NCI-H1092 treated with DMSO at 0.1 percent for 48 hours (cell line): ENCODE data around the gene CCM2.
A peak's percentile ranks its signal among the peaks of the same experiment; 100 is the strongest.

ENCODE experiments used
- DNase-seq: peaks from one replicate; lab custom pipeline; 2025; lab: John Stamatoyannopoulos, UW

The CCM2 gene

DNA sequence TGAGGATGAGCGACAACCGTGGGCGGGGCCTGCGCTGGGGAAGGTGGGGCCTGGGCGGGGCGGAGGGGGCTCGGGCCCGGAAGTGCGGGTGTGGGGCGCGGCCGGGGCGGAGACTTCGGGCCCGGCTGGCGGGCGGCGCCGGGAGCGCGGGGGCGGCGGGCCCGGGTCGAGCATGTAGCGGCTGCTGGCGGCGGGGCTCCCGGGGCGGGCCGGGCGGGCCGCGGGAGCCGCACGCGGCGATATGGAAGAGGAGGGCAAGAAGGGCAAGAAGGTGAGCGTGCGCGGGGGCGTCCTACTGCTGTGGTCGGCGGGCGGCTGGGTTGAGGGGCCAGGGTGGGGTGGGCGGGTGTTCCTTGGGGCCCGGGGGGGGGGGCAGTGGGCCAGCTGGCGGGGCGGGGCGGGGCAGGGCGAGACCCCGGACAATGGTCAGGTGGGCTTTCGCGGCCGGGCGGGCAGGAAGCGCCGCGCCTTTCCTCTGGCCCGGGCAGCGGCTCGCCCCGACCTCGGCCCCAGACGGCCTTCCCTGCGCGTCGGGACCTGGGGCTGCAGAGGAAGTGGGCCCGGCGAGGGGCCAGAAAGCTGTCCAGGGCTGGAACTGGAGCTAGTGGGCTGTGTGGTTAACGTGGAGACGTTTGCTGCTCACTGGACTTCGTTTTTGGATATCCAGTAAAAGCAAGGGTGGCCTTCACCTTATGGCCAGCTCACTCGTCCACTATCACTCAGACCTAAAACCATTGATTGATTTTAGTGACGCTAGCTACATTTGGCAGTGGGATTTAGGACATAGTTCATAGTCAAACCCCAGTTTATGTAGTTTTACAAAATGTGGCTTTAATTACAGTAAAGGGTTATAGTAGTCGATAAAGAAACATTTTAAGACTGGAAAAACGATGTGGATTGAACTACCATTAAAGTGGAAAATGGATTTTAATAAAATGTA lies at the start of gene CCM2:
TSS of gene CCM2 (plus strand) at position 109 of the 940 bp plus-strand sequence. CDS start at position 242, 133 bp downstream.
- peak; percentile 63 for DNase-seq

DNA sequence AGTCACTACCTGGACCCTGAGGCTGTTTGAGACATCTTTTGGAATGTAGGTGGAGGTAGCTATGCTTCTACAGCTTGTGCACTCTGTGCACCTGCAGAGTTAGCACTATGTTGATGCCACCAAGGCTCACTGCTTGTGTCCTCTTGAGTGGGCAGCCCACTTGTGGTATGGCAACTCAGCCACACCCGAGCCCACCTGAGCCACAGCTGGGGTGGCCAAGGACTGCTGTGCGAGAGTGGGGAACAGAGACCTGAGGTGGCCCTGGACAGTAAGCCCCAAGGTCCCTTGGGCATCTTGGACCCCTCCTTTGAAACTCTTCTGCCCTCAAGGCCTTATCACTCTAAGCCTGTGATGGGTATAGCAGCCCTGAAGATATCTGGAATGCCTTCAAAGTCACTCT lies 46.8 kb upstream of the CCM2 start:
- no peak for DNase-seq

DNA sequence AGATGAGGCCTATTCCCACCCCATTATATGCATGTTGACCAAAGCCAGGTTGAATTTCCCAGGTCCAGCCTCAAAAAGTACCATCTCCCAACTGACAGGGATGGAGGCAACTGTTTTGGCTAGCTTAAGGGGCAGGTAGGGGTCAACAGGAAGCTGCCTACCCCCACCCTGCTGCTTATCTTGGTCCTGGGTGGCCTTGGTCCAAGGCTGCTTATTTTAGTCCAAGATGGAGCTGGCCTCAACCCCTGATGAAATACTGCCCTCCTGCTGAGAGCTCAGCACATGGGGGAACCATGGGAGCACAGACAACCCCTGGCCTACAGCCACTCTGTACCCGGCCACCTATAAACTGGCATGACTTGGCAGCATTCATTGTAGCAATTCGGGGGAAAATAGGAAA lies 44.3 kb upstream of the CCM2 start:
- DNase-seq: no peak

DNA sequence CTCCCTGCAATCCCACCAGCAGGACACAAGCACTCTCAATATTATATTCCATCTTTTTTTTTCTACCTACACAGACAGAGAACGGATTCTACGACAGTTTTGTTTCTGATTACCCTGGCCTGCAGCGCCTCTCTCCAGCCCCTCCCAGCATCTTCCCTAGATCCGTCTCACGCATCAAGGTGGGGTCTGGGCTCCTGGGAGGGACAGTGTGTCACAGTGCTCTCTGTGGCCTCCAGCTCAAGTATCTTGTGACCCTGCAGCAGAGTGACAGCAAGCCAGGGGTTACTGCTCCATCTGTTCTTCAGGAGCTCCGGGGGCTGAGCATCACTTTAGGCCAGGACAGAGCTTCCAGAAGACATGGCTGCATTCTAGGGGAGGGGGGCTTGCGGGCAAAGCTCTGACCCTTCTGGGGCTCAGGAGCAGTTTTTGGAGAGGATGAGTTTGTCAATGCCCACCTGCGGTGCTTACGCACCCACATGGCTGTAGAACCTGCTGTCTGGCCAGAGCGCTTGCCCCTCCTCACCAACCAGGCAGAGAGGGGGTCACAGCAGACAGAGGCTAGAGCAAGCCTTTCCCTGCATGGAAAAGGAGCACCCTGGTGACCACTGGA lies 43.7 kb upstream of the CCM2 start:
- DNase-seq: no peak

DNA sequence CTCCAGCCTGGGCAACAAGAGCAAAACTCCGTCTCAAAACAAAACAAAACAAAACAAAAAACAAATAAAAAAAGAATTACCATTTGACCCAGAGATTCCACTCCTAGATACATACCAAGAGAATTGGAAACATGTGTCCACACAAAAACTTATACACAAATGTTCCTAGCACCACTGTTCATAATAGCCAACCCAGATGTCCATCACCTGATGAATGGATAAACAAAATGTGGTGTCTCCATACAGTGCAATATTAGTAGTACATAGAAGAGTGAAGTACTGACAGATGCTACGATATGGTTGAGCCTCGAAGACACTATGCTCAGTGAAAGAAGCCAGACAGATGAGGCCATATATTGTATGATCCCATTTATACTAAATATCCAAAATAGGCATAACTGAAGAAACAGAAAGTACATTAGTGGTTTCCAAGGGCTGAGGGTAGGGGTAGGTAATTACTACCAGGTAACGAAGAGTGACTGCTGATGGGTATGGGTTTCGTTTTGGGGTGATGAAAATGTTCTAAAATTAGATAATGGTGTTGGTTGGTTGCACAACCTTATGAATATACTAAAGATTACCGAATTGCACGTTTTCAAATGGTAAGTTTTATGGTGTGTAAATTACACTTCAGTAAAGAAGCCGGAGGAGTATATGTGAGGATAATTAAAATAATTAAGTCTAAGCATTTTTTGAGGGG lies 41.2 kb upstream of the CCM2 start:
- DNase-seq: no peak

DNA sequence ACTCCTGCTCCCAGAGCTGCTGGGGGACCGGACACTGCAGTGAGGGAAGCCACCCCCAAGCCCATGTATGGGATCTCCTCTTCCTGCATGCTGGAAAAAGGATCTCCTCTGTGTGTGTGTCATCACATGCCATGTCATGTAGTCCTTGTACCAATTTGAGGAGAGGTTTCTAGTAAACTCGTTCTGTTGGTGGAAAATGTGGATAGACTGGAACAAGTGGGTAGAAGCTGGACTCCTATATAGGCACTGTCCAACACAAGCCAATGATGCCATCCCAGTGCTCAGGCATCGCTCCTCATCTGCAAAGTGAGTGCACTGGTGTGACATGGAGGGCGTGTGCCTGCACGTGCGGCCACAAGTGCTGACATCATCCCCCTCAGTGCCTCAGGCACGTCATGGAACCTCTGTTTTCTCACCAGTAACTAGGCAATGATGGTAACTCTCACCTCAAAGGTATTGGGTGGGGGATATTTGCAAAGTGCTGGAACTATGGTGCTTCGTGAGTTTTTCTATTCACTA lies 40.5 kb upstream of the CCM2 start:
- DNase-seq: no peak

DNA sequence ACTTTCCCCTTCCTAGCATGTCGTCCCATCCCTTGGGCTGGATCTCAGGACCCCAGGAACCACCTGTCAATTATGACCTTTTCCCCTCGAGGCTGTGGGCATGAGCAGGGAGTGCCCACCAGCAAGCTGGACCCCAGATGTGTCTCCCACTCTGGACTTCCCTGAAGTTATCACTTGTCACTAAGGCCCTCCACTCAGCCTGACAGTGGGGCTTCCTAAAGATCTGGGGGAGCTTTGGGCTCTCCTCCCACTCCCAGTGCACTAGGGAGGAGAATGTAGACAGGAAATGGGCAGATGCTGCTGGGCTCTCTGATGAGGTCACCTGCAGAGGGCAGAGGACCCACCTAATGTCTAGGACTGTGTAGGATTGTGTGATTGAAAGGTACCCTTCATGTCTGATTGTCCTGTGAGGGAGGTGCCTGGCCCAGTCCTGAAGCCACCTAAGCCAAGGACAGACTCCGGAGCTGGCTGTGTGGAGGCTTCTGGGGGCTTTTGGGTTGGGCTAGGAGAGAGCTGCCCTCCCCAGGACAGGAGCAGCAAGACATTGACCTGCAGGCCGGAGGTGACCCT lies 39.9 kb upstream of the CCM2 start:
- DNase-seq: no peak

DNA sequence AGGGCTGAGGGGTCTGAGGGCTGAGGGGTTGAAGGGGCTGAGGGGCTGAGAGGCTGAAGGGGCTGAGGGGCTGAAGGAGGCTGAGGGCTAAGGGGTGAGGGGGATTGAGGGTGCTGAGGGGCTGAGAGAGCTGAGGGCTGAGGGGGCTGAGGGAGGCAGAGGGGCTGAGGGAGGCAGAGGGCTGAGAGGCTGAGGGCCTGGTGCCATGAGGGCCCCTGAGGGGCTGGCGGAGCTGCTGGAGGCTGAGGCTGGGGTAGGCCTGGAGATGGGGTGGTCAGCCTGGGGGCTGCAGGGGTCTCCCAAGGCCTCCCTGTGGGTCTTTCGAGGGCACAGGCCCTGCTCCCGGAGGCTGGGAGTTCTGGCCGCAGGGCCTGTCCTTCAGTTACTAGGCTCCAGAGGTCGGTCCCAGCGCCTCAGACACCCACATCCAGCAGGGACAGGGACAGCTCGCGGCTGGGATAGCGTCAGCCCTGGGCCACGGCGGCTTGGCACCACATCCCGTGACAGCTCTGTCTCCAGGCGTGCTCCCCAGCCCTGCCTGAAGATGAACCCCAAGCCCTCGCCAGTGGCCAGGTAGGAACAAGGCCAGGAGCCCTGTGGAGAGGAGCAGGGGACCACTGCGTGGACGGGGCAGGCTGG lies 38.0 kb upstream of the CCM2 start:
- no peak for DNase-seq

DNA sequence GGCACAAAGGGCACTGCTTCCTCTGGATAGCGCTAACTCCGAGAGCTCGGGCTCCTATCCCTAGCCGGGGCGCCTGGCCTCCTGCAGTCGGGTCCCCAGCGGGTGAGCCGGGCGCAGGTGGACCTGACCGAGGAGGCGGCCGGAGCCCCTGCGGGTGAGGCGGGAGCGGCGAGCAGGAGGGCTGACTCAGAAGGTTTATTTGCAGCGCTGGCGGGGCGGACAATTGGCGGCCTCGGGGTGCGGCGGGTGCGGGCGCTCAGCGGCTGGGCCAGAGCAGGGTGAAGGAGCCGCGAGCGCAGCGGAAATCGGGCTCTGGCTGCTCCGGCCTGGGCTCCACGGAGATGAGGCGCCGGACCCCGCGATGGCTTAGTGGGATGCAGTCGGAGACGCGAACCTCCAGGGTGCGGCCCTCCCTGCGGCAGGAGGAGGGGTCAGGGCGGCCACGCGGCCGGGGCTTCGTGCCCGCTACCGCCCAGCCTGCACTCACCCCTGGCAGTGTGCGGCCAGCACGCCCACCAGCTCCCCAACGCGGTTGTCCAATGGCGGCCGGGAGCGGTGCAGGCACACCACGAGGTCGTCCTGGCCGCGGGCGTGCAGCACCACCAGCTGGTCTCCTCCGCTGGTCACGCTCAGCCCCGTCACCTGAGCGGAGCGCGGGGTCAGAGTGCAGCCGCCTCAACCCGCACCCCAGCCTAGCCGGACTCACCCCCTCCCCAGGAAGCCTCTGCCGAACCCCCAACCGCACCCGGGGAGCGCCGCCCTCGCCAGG lies 37.3 kb upstream of the CCM2 start:
- DNase-seq: peak; percentile 24

DNA sequence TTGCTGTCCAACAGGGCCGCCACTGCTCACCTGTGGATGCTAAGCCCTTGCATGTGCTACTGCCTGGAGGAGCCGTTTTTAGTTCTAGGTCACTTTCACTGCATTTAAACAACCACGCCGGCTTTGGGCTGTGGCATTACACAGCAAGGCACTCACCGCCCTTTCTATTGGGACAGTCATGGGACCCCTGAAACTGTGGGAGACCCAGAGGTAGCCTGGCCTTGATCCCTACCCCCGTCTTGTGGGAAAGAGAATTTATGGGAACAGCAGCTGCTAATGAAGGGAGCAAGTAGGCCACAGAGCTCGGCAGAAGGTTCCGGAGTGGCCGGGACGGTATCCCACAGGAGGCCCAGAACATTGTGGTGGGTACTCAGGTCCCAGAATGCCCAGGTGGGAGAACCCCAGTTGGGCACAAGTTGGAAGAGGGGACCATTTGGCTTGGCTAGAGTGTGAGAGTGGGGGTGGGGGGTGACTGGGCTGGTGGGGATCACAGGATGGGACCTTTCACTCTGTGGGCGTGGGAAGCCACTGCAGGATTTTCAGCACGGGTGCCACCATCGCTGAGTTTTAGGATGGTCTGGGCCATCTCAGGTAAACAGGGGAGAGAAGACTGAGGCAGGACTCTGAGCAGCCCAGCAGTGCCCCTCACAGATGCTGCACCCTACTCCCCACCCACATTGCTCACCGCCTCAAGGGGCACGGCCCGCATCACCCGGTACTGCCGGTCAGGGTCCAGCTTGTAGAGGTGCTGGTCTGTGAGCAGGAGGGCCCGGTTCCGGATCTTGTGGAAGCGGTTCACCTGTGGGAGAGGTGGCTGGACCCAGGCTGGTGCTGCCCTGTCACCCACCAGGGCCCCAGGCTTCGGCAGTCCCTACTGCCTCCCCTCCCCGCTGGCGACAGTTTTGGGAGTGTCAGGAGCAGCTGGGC lies 36.4 kb upstream of the CCM2 start:
- no peak for DNase-seq

DNA sequence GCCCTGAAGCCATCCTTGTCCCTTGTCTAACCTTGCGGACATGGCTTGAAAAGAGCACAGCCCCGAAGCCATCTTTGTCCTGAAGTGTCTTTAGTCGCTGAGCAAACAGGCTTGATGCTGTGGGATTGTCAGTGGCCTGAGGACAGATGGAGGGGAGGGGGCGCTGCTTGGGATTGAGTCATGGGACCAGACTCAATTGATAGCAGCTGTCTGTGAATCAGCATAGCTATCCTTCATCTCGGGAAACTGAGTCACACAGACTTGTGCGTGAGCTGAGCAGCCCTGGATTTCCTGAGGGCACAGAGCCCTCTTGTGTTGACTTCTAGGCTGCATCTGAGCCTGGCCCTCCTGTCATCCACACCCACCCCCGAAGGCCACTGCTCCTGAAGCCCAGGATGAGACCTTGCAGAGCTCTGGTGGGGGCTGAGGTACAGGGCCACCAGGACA lies 35.6 kb upstream of the CCM2 start:
- DNase-seq: no peak

DNA sequence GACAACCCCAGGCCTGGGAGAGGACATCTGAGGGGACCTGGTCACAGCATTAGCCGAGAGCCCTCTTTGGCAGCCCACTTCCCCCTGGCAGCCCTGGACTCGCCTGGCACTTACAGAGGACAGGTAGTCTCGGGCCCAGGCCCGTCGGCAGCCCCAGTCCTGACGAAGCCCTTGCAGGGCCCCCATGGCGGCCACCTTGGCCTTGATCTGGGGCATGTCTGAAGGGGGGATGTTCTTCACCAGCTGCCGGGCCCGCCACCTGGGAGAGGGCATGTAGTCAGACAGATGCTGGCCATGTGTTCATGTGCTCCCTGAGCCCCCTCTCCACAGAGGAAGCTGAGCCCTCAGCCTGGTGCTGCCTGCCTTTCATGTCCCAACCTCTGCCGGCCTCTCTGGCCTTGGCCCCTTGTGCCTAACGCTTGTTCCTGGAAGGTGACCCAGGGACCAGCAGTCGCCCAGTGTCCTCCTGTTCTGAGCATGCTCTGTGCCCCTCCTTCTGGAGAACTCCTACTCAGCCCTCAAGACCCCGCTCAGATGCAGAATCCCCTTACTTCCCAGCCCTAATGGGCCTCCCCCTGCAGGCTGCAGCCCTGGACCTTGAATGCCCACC lies 35.1 kb upstream of the CCM2 start:
- DNase-seq: no peak

DNA sequence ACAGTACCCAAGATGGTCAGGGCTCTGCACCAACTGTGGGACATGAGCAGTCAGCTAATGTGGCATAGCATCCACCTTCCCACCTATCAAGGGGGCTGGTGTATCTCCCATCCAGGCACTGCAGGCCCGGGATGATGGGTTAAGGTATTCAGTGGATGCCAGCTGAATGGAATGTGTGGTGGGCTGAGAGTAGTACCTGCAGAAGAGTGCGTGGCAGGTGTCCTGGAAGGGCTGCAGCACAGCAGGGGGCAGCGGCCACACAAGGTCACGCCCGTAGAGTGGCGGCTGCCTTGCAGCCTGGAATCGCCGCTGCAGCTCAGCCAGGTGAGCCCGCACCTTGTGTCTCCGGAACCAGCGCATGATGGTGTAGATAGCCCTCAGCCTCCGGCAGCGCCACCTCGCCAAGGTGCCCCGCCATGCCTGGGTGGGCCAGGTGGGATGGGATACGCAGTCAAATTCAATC lies 34.5 kb upstream of the CCM2 start:
- no peak for DNase-seq

DNA sequence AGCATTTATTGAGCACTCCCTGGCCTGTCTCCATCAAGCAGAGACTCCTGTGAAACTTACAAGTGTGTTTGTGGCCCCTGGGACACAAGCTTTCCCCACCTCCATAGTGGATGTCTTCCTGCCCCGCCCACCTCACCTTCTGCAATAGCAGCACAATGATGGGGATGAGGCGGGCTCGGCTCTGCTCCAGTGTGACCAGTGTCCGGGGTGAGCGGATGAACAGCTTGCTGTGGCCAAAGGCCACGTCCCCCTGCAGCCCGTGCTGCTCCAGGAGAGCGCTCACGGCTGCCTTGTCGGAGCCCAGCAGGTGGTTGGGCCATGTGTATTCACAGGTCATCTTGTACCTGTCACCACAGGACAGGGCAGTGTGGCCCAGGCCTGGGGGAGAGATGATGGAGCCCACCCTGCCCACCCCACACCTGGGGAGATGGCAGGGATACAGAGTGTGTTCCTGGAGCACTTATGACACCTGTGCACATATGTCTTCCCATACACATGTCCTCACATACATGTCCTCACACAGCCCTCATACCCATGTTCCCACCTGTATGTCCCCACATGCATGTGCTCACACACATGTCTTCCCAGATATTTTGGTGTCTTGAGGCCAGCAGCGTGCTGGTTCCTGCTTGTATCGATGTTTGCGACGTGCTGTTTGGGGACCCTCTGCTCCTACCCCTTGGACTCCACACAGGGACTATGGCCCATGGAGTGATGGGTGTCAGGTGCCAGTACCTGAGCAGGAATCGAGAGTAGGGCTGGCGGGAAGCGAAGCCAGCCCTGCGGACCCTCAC lies 33.9 kb upstream of the CCM2 start:
- no peak for DNase-seq

DNA sequence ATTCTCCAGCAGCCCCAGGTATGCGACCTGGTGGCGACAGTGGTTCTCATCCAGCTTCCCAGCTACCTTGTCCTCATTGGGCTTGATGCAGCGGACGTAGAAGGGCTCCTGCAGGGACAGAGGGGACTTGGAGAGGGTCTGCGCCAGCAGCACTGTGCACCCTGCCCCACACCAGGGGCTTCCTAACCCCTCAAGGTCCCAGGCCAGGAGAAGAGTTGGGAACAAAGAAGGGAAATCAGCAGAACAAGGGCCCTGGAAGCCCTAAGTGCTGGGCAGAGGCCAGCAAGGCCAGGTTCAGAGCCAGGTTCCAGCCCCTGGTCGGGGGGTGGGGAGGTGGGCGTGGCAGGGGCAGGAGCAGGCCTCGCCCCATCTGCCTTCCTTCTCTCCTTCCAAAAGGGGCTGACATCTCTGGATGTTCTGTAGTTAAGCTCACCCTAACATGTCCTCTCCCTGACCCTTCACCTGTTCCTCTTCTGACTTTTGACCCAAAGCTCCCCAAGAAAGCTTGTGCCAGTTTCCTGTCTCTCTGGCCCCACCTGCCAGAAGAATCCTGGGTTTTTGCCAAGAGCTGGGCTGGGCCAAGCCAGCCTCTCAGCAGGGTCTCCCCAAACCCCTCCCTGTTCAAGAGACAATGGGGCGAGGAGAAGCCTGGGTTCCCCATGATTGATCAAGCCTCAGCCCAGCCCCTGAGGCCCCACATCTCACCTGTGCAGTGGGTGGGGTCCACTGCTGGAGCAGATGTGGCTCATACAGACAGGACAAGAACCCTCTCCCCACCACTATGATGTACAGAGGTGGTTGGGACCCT lies 33.1 kb upstream of the CCM2 start:
- no peak for DNase-seq

DNA sequence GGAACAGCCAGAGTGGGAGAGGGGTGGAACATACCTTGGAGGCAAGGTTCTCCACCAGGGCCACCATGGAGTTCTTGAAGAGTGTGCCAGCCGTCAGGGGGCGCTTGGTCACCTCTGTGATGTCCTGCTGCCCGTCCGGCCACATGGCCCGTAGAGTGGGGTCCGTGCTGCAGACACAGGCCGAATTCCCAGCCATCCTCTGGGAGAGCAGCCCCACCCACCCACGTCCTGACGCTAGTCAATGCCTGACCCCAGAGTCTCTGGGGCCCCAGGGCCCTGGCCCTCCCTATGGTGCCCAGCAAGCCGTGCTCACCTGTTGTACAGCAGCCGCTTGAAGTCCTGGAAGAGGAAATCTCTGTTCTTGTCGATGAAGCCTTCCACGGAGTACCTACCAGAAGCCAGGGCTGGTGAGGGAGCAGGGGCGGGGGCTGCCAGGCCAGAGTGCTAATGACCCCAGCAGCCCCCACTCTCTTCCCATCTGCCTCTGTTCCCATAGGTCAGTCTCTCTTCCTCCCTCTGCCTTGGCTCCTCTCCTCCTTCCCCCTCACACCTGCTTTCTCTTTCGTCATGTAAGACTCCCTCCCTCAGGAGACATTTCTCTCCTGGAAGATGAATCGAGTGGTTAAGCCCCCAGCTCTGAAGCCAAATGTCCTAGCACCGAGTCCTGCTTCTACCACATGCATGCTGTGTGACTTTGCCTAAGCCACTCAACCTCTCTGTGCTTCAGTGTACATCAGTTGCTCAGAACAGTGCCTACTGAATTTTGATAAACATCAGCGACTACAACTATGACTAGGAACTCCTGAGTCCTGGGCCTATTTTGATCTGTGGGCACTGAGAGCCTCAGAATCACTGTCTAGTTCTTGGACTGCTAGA lies 32.2 kb upstream of the CCM2 start:
- no peak for DNase-seq
